GM12891 (cell line): Measurements from ENCODE around the gene ANKFN1.

Experiments
- DNase-seq: peaks from one replicate; pipeline ENCODE4 v3.0.0; 2011; ENCODE audit warnings: low spot score; ENCODE audit not compliant: insufficient read length
- FAIRE-seq: peaks from 2 replicates; lab custom pipeline; 2011; peaks lifted over from hg19 to GRCh38; lab: Jason Lieb, UNC
- PAX5 ChIP-seq: IDR thresholded peaks from 2 replicates; pipeline ENCODE4 v1.6.1; 2011; ENCODE audit warnings: low read length, moderate library complexity, mild to moderate bottlenecking; ENCODE audit not compliant: insufficient read depth, severe bottlenecking
- POLR2A ChIP-seq: IDR thresholded peaks from 2 replicates; pipeline ENCODE4 v1.6.1; 2011; ENCODE audit warnings: low read depth, low read length, control low read depth
- POLR2AphosphoS5 ChIP-seq: IDR thresholded peaks from 2 replicates; pipeline ENCODE4 v1.6.1; 2011; ENCODE audit warnings: low read depth, low read length, control low read depth
- POU2F2 ChIP-seq: IDR thresholded peaks from 2 replicates; pipeline ENCODE4 v1.6.1; 2011; ENCODE audit warnings: low read depth, mild to moderate bottlenecking, control low read depth, low read length, moderate library complexity
- SPI1 ChIP-seq: IDR thresholded peaks from 2 replicates; pipeline ENCODE4 v1.6.1; 2011; ENCODE audit warnings: low read depth, low read length, control low read depth
- TAF1 ChIP-seq: IDR thresholded peaks from 2 replicates; pipeline ENCODE4 v1.6.1; 2011; ENCODE audit warnings: low read depth, low read length, control low read depth

Gene ANKFN1

GRCh38 chr17:56160422-56160821 is 7.1 kb downstream of the ANKFN1 start:
- no peak for TF ChIP-seq SPI1
- TF ChIP-seq POLR2AphosphoS5: no peak
- no peak for TF ChIP-seq PAX5
- TF ChIP-seq POLR2A: no peak
- TF ChIP-seq POU2F2: no peak
- TF ChIP-seq TAF1: no peak
- no peak for DNase-seq
- FAIRE-seq: no peak

GRCh38 chr17:56165072-56165641 is 11.9 kb downstream of the ANKFN1 start:
- TF ChIP-seq SPI1: no peak
- TF ChIP-seq POU2F2: no peak
- no peak for TF ChIP-seq PAX5
- TF ChIP-seq POLR2AphosphoS5: no peak
- no peak for TF ChIP-seq POLR2A
- no peak for TF ChIP-seq TAF1
- DNase-seq (no peak), FAIRE-seq (no peak)

DNA sequence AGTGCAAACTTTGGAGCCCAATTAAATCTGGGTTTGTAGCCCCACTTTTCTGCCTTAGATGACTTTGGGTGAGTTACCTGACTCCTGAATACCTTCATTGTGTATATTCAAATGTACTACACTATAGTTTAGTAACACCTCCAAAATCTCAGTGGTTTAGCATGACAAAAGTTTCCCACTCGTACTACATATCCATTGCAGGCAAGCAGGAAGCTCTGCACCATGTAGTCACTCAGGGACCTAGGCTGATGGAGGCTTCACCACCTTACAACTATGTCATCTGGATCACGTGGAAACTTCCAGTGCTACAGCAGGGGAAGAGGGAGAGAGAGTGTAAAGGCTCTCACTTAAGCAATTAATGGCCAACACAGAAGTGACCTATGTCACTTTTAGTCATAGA is 14.2 kb downstream of the ANKFN1 start:
- FAIRE-seq: no peak
- DNase-seq: no peak
- TF ChIP-seq POLR2AphosphoS5: no peak
- no peak for TF ChIP-seq TAF1
- TF ChIP-seq POU2F2: no peak
- TF ChIP-seq POLR2A: no peak
- no peak for TF ChIP-seq PAX5
- no peak for TF ChIP-seq SPI1

GRCh38 chr17:56169621-56170020 is 16.3 kb downstream of the ANKFN1 start:
- no peak for DNase-seq
- no peak for TF ChIP-seq TAF1
- TF ChIP-seq SPI1: no peak
- TF ChIP-seq PAX5: no peak
- TF ChIP-seq POLR2AphosphoS5: no peak
- TF ChIP-seq POU2F2: no peak
- TF ChIP-seq POLR2A: no peak
- no peak for FAIRE-seq

- DNase-seq: no peak
- FAIRE-seq: no peak
- TF ChIP-seq POU2F2 (no peak), PAX5 (no peak), TAF1 (no peak), POLR2AphosphoS5 (no peak), SPI1 (no peak), POLR2A (no peak)
Measured at GRCh38 chr17:56171186-56171959, 18.1 kb downstream of the ANKFN1 start.

GRCh38 chr17:56172517-56172982 is 19.3 kb downstream of the ANKFN1 start:
- TF ChIP-seq POU2F2 (no peak), POLR2AphosphoS5 (no peak), PAX5 (no peak)
- DNase-seq (no peak), FAIRE-seq (no peak)

GRCh38 chr17:56173026-56173425 is 19.8 kb downstream of the ANKFN1 start:
- TF ChIP-seq POLR2AphosphoS5: no peak
- no peak for TF ChIP-seq TAF1
- TF ChIP-seq POLR2A: no peak
- no peak for TF ChIP-seq POU2F2
- TF ChIP-seq PAX5: no peak
- no peak for TF ChIP-seq SPI1
- DNase-seq: no peak
- FAIRE-seq: no peak

DNA sequence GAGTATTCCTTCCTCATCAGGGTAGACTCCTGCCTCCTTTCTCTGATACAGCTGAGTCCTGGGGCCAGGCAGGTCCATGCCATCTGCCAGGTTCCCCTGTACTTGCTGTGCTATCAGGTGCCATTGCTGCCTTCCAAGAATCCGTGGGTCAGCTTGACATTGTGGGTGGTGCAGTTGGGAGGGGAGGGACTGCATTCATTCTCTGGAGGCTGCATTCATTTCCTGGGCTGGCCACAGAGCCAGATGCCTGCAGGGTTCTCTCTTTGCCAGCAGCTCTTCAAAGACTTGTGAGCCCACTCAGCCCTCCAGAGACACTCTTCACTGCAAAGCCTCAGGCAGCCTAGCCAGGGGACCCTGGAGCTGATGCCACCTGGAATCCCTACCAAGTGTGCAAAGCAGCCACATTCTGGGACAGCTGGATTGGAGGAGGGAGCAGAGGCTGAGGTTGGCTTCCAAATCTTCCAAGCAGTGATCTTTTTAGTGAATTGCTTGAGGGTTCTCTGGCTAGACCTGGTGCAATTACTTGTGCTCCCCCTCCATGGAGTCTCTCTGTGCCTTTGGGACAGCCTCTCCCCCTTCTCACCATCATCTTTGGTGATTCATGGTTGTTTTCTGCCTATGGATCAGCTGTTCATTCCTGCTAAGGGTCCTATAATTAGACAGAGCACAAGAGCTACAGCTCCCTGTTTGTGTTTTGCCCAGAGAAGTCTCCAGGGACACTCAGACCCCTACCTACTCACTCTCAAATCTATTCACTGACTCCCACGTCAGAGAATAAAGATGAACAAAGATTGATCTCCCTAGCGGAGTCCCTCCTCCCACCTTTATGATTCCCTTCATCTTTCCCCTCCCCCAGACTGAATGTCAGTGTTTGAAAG is 20.9 kb downstream of the ANKFN1 start:
- no peak for FAIRE-seq
- TF ChIP-seq TAF1 (no peak), PAX5 (no peak)
- no peak for DNase-seq

DNA sequence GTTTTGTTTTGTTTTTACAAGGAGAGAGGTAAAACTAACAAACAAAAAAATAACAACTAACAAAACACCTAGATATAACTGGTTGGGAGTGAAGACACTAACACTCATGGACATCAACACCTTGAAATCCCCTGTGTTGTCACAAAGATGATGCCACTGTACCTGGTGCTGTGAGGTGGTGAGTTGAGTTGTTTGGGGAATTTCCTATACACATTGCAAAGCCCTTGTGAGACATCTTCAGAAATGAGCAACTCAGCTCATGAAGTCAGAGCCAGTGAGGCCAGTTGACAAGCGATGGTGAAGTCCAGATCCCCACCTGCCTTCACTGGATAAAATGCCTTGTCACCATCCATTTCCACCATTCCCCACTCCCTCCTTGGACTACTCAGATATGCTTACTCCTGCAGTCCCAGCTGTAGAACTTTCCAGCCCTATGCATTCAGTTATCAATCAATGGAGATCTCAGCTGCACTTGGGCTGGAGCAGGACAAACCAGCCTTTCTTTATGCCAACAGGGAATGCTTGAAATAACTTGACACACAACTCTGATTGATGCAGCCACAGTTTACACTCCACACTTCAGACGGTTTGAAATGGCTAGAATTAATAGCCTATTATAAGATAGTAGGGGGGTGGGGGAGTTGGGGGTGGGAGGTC is 22.2 kb downstream of the ANKFN1 start:
- no peak for DNase-seq
- no peak for FAIRE-seq
- TF ChIP-seq POU2F2: no peak
- TF ChIP-seq SPI1: no peak
